ENCODE results near the gene LRRC42.

GRCh38 chr1:53984726-53985125, 38.6 kb downstream of the LRRC42 start:
- TF ChIP-seq CTCF (IDR thresholded peaks at IDR 0.05) (no peak), POLR2A (IDR thresholded peaks at IDR 0.05) (no peak)

All from breast epithelium (tissue), 3 donors.